GM23338 (cell line): ENCODE measurements around the gene EYS. TPM values are rescaled to one million over a fixed set of nuclear protein-coding genes. Genes with fewer than 3 reads are reported as not detected.

Source experiments
- ATAC-seq: fragments of 200-7000 bp; cut with Tn5 transposase; 3 replicates; pipeline ENCODE4 v1.9.1; 2020
- DNase-seq: peaks from one replicate; pipeline ENCODE4 v3.0.0-alpha.2; 2015; ENCODE audit warnings: low spot score
- H2AFZ ChIP-seq: fragments of 200-600 bp; sonication (generic); 2 replicates; pipeline ENCODE4 v1.8.0; 2016; ENCODE audit warnings: antibody characterized with exemption, mild to moderate bottlenecking, moderate library complexity
- H3F3A ChIP-seq: fragments of 200-600 bp; sonication (generic); replicated peaks from 2 replicates; pipeline ENCODE4 v1.8.0; 2017; ENCODE audit warnings: antibody characterized with exemption, mixed run types, low read depth
- H3K27ac ChIP-seq: fragments of 200-600 bp; sonication (generic); 2 replicates; pipeline ENCODE4 v1.6.1; 2016; ENCODE audit warnings: low read depth
- H3K27me3 ChIP-seq: fragments of 200-600 bp; sonication (generic); 2 replicates; pipeline ENCODE4 v1.8.0; 2016; ENCODE audit warnings: mild to moderate bottlenecking, mixed run types, moderate library complexity; ENCODE audit not compliant: insufficient read depth
- H3K36me3 ChIP-seq: fragments of 200-600 bp; sonication (generic); 2 replicates; pipeline ENCODE4 v1.8.0; 2016; ENCODE audit warnings: mild to moderate bottlenecking; ENCODE audit not compliant: insufficient read depth
- H3K4me1 ChIP-seq: fragments of 200-600 bp; sonication (generic); 2 replicates; pipeline ENCODE4 v1.8.0; 2016; ENCODE audit warnings: mild to moderate bottlenecking, moderate library complexity; ENCODE audit not compliant: insufficient read depth
- H3K4me2 ChIP-seq: fragments of 200-600 bp; sonication (generic); 2 replicates; pipeline ENCODE4 v1.7.1; 2017; ENCODE audit warnings: mixed run types
- H3K4me3 ChIP-seq: fragments of 200-600 bp; sonication (generic); 2 replicates; pipeline ENCODE4 v1.6.1; 2016; ENCODE audit warnings: mixed run types
- H3K79me2 ChIP-seq: fragments of 200-600 bp; sonication (generic); replicated peaks from 2 replicates; pipeline ENCODE4 v1.8.0; 2017; ENCODE audit warnings: mild to moderate bottlenecking; ENCODE audit not compliant: insufficient read depth
- H3K9me2 ChIP-seq: fragments of 200-600 bp; sonication (generic); 2 replicates; pipeline ENCODE4 v1.8.0; 2017; ENCODE audit not compliant: insufficient read depth
- H4K20me1 ChIP-seq: fragments of 200-600 bp; sonication (generic); replicated peaks from 2 replicates; pipeline ENCODE4 v1.8.0; 2017; ENCODE audit warnings: mild to moderate bottlenecking; ENCODE audit not compliant: insufficient read depth
- H3K27ac Mint-ChIP-seq: 2 replicates; pipeline ENCODE4 v1.8.0; 2020; ENCODE audit warnings: inconsistent platforms, mild to moderate bottlenecking, moderate library complexity, mixed read lengths
- H3K27me3 Mint-ChIP-seq: 3 replicates; pipeline ENCODE4 v1.8.0; 2022; ENCODE audit warnings: low read depth, mild to moderate bottlenecking, moderate library complexity, mixed read lengths, inconsistent platforms; ENCODE audit not compliant: insufficient read depth, poor library complexity
- H3K36me3 Mint-ChIP-seq: 3 replicates; pipeline ENCODE4 v1.8.0; 2021; ENCODE audit warnings: low read depth, mild to moderate bottlenecking, inconsistent platforms, moderate library complexity, mixed read lengths
- H3K4me1 Mint-ChIP-seq: 3 replicates; pipeline ENCODE4 v1.8.0; 2020; ENCODE audit warnings: mild to moderate bottlenecking, inconsistent platforms, mixed read lengths
- H3K4me3 Mint-ChIP-seq: 3 replicates; pipeline ENCODE4 v1.8.0; 2021; ENCODE audit warnings: moderate library complexity, mild to moderate bottlenecking, inconsistent platforms, mixed read lengths
- H3K9me3 Mint-ChIP-seq: 3 replicates; pipeline ENCODE4 v1.8.0; 2020; ENCODE audit warnings: moderate library complexity, mild to moderate bottlenecking, inconsistent platforms, mixed read lengths
- CTCF ChIP-seq, 2 experiments: fragments of 200-600 bp in 1 of 2; sonication (generic) in 1 of 2; conservative IDR thresholded peaks; 2 replicates each; pipeline versions ENCODE4 v1.5.1 to v1.6.1; 2016 to 2017; ENCODE audit warnings: antibody characterized with exemption in 2 of 2, low read depth in 2 of 2, mild to moderate bottlenecking in 2 of 2, moderate library complexity in 1 of 2
- JUNB ChIP-seq: IDR thresholded peaks from one replicate; pipeline ENCODE4 v1.6.1; 2016; ENCODE audit warnings: antibody characterized with exemption; ENCODE audit not compliant: unreplicated experiment
- NANOG ChIP-seq: IDR thresholded peaks from 2 replicates; pipeline ENCODE4 v1.6.1; 2016; ENCODE audit warnings: antibody characterized with exemption, borderline replicate concordance
- POLR2AphosphoS5 ChIP-seq: IDR thresholded peaks from 2 replicates; pipeline ENCODE4 v1.6.1; 2016; ENCODE audit warnings: antibody characterized with exemption, low read depth
- STAT1 ChIP-seq: IDR thresholded peaks from one replicate; pipeline ENCODE4 v1.6.1; 2016; ENCODE audit warnings: antibody characterized with exemption; ENCODE audit not compliant: unreplicated experiment
- ZNF114 ChIP-seq: fragments of 250-450 bp; sonication (Bioruptor Pico); IDR thresholded peaks from 2 replicates; pipeline ENCODE4 v1.5.0; 2020; ENCODE audit warnings: mild to moderate bottlenecking, moderate library complexity
- ZNF462 ChIP-seq: fragments of 250-450 bp; sonication (Bioruptor Pico); IDR thresholded peaks from 2 replicates; pipeline ENCODE4 v1.5.0; 2020; ENCODE audit warnings: mild to moderate bottlenecking, moderate library complexity
- polyA plus RNA-seq: library from polyadenylated mRNA; unstranded; fragments of >200 nt; fragmentation: Nextera tagmentation; extraction: Ambion mirVana; gene quantifications from 2 replicates; pipeline ENCODE4 v1.2.1, GENCODE V29; 2016
- total RNA-seq: library from RNA; depleted of rRNA; stranded (reverse); fragments of >200 nt; shearing (Covaris generic); gene quantifications from 2 replicates; pipeline ENCODE4 v1.2.3, GENCODE V29; 2014
- TF ChIP-seq, protein P1 (sequence below): IDR thresholded peaks from 2 replicates; pipeline ENCODE4 v1.6.1; 2016; ENCODE audit warnings: antibody characterized with exemption

The EYS gene
- total and polyA plus RNA-seq, 2 experiments from 2014 or later, result 0.38 to 0.52 TPM

DNA sequence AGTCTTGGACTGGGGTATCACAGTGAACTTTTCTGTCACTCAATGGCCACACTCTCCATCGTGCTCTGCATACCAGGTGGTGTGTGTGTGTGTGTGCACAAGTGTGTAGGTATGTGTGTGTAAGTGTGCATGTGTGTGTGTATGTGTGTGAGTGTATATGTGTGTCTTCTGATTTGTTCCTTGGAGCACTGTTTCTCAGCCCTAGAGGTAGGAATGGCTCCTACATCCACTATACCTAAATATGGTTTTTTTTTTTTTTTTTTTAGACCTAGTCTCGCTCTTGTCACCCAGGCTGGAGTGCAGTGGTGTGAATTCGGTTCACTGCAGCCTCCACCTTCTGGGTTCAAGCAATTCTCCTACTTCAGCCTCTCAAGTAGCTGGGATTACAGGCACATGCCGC, 1834.8 kb downstream of the EYS start (continued):
- TF ChIP-seq ZNF462 (CRISPR knock-in tag) (no peak), STAT1 (no peak), CTCF (conservative IDR thresholded peaks at IDR 0.05; ENCODE audit: low read depth in 2 of 2) (no peak), NANOG (no peak)

GRCh38 chr6:63868351-63868750, 1838.7 kb downstream of the EYS start:
- Histone ChIP-seq H2AFZ (no peak overlapping the region), H3F3A (no peaks in the 10 kb centered on the region), H3K27me3 (no peaks in the 10 kb centered on the region), H3K36me3 (no peaks in the 10 kb centered on the region), H3K9me2 (no peaks in the 10 kb centered on the region), H3K4me3 (no peak overlapping the region), H3K4me2 (no peak overlapping the region), H3K79me2 (no peaks in the 10 kb centered on the region), H3K4me1 (no peaks in the 10 kb centered on the region), H4K20me1 (no peaks in the 10 kb centered on the region), H3K27ac (no peak overlapping the region)
- H3K4me3 Mint-ChIP-seq, result no peak overlapping the region
- TF ChIP-seq, protein P1, sequence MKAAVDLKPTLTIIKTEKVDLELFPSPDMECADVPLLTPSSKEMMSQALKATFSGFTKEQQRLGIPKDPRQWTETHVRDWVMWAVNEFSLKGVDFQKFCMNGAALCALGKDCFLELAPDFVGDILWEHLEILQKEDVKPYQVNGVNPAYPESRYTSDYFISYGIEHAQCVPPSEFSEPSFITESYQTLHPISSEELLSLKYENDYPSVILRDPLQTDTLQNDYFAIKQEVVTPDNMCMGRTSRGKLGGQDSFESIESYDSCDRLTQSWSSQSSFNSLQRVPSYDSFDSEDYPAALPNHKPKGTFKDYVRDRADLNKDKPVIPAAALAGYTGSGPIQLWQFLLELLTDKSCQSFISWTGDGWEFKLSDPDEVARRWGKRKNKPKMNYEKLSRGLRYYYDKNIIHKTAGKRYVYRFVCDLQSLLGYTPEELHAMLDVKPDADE, result no peak
- no peak for TF ChIP-seq ZNF114 (CRISPR knock-in tag)
- TF ChIP-seq JUNB, result no peak
- no peak for TF ChIP-seq POLR2AphosphoS5
- H3K9me3 Mint-ChIP-seq, result peaks cover 10% of the 10 kb centered on the region; the same call in 2 of the 3 replicates
- H3K4me1 Mint-ChIP-seq, result no peaks in the 10 kb centered on the region
- no peak overlapping the region for H3K27ac Mint-ChIP-seq
- peaks cover 2% of the 10 kb centered on the region for H3K27me3 Mint-ChIP-seq
- H3K36me3 Mint-ChIP-seq, result no peaks in the 10 kb centered on the region
- DNase-seq (no peak), ATAC-seq (no peak)
